Measurements from ENCODE around the gene ARHGAP26.

ARHGAP26 gene

GRCh38 chr5:143053780-143054179 lies 283.6 kb downstream of the ARHGAP26 start:
- no peak for DNase-seq

- peak; percentile 87 for DNase-seq
Measured at GRCh38 chr5:143054480-143054941, 284.3 kb downstream of the ARHGAP26 start.

GRCh38 chr5:143055596-143056338 lies 285.6 kb downstream of the ARHGAP26 start:
- DNase-seq = peak; percentile 35

DNA sequence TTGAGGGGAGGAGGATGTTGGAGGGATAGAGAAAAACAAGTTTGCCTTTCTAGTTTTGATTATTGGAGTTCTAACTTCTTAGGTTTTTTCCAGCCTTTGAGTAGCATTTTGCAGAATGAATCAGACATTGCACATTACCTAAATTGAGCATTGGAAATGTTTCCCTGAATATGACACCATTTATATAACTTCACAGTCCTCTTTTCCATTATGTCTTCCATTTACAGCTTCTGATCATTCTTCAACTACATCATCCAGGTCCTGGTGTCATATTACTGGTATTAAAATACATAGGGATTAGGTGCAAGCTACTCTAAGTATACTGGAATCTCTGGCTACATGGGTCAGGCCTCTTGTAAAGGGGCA lies 286.1 kb downstream of the ARHGAP26 start:
- no peak for DNase-seq

DNA sequence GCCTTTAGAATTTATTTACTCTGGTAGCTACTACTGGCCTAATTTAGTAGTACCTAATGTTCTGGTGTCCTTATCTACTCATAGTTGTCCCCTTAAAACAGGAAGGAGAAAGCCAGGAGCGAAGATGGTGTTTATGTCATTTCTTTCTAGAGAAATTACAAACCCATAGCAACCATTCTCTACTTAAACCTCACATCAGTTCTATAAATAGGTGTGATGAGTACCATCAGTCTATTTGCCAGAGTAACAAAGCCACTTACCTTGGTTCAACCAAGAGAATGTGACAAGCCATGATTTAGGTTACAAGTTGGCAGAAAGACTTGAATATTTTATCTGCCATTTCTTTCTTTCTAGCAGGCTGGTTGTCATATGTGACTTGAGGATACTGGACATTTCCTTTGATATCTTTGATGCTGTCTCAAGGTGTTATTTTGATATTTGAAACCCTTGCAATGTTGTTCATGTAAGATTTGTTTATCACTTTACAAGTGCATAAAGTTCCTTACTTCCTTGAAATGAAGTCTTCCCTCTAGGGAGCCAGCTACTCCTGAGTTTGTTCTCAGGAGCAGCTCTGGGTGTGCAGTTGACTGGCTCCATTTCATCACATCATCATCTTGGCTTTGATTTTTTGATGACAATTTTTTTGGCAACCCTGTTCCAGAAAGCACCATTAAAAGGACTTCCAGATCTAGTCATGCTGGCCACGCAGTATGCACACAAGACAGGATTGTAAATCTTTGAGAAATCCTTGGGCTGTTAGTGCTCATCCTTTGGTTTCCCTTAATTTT lies 286.8 kb downstream of the ARHGAP26 start:
- DNase-seq = peak; percentile 36

GRCh38 chr5:143057580-143057999 lies 287.4 kb downstream of the ARHGAP26 start:
- peak; percentile 79 for DNase-seq

GRCh38 chr5:143059355-143059754 lies 289.2 kb downstream of the ARHGAP26 start:
- DNase-seq = no peak

DNA sequence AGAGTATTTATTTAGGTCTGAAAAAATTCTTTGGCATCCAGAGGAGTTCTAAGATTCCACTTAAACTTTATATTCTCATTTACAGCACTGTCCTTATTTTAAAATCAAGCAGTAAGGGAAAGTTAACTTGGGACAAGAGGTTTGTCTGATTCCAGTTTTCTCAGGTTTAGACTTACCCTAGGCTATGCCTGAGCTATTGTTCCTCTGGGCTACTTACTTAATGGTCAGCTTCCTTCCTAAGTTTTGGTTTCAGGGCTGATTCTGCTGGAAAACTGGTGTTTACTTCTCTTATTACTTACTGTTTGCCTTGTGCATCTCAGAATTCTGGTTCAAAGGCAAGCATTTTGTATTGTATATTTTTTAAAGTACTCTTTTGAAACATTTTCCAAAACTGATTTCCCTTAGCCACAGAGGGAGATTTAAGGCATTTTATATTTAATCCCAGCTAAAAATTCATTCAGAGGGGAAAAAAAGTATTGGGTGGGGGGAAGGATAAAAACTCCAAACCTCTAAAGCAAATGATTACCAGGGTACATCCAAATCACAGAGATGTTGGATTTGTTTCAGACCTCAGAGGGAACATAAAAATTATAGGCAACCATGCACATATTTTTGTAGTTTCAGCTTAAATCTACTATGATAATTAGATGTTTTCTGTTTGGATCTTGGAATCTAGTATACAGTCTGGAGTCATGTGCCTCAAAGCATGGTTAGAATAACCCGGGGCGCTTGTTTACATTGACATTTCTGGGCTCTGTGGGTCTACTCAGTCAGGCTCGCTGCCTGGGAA lies 290.0 kb downstream of the ARHGAP26 start:
- peak; percentile 60 for DNase-seq

GRCh38 chr5:143061161-143061945 lies 291.2 kb downstream of the ARHGAP26 start:
- DNase-seq = no peak

DNA sequence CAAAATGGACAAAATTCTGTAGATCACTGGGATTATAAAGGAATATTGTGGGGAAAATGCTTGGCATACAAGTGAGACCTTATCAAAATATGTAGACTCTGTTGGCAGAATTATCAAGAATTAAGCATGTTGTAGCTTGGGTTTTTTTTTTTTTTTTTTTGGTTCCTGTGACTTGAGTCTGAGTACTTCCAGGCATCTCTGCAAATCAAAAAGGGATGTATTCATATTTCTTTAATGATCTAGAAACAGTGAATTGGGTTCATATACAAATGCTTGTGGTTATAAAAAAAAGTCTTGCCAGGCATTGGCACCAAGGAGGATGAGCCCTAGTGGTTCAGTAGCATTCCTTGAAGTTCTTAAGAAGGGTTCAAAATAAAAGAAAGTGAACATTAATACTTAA lies 292.2 kb downstream of the ARHGAP26 start:
- no peak for DNase-seq

- DNase-seq = no peak
Measured at GRCh38 chr5:143063175-143063970, 293.2 kb downstream of the ARHGAP26 start.

GRCh38 chr5:143064218-143064641 lies 294.1 kb downstream of the ARHGAP26 start:
- DNase-seq = peak; percentile 41

- peak; percentile 59 for DNase-seq
Measured at GRCh38 chr5:143064676-143065075, 294.5 kb downstream of the ARHGAP26 start.

DNA sequence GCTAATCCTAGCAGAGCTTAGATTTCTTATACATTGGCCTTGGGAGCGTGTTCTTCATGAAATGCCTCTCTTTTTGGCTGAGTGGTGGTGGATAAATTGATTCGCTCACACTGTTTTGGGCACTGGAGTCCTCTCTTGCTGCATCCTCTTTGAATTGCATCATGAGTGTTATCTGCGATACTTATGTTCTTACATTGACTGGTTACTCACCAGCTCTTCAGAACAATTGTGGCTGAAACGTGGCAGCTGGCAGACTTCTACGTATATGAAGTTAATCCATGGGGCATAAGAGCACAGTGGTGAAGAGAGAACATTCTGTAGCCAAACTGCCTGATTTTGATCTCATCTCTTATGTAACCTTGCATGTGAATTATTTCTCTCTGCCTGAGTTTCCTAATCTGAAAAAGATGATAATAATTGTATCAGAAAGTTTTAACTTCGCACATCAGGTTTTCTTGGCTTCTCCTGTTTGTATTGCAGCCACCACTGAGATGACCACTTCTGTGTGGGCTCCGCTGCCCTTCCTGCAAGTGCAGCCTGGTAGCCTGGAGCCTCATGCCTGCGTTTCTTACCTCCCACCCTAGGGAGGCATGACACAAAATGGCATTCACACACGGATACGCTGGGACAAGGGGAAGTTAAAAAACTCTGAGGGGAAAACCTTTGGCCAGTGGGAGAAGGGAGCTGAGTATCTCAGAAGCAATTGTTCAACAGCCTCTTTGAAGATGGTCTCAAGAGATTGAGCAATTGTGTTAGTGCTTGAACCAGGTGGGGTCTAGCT lies 295.2 kb downstream of the ARHGAP26 start:
- DNase-seq = peak; percentile 72

GRCh38 chr5:143065996-143066522 lies 295.9 kb downstream of the ARHGAP26 start:
- no peak for DNase-seq

GRCh38 chr5:143066556-143067281 lies 296.5 kb downstream of the ARHGAP26 start:
- DNase-seq = peak; percentile 32

DNA sequence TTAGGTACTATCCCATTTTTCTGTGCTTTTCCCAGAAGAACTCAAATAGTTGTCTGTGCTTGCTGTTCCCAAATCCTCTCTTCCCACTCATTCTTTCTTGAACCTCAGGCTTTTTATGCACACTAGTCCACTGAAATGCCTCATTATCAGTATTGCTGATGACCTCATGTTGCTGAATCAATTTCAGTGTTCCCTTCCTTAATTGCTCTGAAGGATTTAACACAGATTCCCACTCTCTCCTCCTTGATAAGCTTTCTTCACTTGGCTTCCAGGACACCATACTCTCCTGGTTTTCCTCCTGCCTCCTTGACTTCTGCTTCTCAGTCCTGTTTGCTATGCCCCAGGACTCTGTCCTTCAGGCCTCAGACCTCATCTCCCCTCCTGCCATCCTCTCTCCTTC lies 298.5 kb downstream of the ARHGAP26 start:
- no peak for DNase-seq

GRCh38 chr5:143071927-143072326 lies 301.8 kb downstream of the ARHGAP26 start:
- no peak for DNase-seq

DNA sequence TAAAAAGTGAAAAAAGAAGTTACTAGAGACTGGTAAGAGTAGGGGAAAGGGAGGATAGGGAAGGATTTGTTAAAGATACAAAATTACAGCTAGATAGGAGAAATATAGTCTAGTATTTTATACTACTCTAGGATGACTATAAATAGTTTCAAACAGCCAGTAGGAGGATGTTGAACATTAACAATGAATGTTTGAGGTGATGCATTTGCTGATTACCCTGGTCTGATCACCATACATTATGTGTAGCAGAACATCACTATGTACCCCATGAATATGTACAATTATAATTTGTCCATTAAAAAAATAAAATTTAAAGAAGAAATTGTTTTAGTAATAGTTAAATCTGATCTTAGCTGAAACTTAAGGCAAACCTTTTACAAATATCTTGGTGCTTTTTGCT lies 302.6 kb downstream of the ARHGAP26 start:
- no peak for DNase-seq

DNA sequence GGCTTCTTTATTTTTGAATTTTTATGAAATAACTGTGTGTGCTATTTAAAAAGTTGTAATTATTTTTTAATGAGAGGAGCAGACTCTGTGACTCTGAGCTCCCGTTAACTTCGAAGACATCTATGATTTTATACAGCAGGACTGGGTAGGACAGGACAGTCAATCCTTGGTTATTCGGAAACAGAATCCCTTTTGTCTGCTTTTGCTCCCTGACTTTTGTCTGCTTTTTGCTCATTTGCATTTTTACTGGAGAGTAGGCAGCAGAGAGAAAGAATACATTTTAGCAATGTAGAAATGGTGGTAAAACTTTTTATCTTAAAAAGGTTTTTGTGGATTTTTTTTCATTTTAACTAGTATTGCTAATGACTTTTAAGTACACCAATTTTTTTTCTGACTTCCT lies 303.6 kb downstream of the ARHGAP26 start:
- no peak for DNase-seq
